HG03139 (cell line): Measurements from ENCODE around the gene NUDT4.
"Not testable (repeated sequence)": the region's sequence is repeated elsewhere in the genome, so short reads cannot be mapped to it uniquely, and the experiment has no call there.

Source experiments
- ATAC-seq: cut with Tn5 transposase; IDR thresholded peaks from one replicate; pipeline ENCODE4 v1.9.1; 2021; ENCODE audit not compliant: unreplicated experiment

Gene NUDT4

DNA sequence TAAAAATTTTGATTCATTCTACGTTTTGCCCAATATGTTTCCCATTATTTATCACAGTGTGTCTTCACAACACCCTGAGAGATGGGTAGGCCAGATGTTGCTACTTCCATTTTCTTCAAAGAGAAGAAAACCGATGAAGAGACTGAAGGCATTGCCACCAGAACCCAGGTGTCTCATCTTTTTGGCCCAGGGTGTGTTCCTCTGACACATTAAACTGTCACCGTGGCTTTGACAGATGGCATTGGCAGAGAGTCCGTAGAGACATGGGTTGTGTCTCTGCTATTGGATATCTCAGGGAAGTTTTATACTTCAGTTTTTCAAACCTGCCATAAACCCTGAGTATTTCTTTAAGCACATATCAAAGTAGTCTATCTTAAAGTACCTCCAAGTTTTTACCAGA lies 11.3 kb upstream of the NUDT4 start:
- no peak for ATAC-seq

DNA sequence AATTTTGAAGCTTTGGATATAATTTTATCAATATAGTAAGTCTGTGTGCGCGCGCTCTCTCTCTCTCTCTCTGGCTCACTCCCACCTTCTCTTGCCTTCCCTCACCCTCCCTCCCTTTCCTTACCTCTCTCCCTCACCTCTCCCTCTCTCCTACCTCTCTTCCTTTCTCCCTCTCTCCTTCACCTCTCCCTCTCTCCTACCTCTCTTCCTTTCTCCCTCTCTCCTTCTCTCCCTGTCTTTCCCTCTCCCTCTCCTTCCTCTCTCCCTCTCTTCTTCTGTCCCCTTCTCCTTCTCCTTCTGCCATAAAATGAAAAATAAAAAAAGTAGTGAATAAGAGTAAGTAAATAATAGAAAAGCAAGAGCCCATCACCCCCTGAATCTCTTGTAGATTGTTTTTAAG lies 9.0 kb upstream of the NUDT4 start:
- no peak for ATAC-seq

DNA sequence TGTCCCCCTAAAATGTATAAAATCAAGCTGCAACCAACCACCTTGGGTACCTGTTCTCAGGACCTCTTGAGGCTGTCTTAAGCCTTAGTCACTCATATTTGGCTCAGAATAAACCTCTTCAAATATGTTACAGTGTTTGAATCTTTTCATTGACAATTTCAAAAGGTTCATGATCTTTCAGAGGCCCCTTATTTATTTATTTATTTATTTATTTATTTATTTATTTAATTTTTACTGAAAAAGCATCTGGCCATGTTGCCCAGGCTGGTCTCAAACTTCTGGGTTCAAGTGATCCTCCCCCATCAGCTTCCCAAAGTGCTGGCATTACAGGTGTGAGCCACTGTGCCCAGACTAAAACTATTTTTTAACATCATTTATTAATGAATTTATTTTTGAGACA lies 8.2 kb upstream of the NUDT4 start:
- no peak for ATAC-seq

DNA sequence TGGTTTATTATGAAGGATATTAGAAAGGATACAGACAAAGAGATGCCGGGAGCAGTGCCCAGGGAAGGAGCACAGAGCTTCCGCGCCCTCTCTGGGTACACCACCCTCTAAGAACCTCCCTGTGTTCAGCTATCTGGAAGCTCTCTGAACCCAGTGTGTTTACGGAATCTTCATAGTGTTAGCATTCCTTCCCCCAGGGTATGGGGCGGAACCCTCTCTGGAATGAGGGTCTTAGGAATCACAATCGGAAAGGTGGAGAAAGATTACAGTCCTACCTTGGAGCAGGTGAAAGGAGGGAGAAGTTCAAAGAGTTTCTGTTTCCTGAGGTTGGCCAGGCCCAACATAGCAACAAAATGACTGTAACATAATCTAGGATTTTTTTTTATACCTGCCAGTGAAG lies 6.8 kb upstream of the NUDT4 start:
- no peak for ATAC-seq

DNA sequence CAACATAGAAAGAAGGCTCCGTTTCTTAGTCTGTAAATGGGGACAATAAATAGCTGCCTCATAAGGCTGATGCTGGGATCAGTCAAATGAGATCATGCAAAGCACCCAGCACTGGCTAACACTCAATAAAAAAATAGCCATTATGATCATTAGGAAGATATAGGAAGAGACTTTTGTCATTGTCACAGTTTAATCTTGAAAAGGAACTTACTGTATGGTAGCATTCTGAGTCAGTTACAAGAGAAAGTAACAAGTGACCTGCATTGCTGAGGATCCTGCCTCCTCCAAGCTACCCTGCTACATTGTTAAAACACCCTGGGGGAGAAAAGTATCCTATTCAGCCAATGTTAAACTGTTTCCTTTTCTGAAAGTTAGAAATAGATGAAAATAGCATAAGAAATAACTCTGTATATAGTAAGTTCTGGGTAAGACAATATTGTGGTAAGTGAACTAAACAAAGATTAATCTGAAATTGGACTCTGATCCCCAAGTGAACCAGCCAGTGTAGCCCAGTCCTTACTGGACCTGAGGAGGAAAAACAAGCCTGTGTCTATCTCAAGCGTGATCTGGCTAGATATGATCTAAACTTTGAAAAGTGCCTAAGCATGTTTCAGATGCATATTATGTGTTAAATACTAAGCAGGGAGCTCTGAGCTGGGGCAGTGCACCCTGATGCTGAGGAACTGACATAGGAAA lies 3.6 kb upstream of the NUDT4 start:
- no peak for ATAC-seq

DNA sequence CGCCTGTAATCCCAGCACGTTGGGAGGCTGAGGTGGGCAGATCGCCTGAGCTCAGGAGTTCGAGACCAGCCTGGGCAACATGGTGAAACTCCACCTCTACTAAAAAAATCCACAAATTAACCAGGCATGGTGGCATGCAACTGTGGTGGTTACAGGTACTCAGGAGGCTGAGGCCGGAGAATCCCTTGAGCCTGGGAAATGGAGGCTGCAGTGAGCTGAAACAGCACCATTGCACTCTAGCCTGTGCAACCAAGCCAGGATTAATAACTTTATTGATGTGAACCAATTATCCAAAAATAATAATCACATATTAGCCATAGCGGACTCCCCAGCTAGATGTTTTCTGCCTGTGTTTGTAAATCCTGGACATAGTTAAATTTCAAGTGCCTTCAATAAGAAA lies 1.8 kb upstream of the NUDT4 start:
- ATAC-seq: no peak

DNA sequence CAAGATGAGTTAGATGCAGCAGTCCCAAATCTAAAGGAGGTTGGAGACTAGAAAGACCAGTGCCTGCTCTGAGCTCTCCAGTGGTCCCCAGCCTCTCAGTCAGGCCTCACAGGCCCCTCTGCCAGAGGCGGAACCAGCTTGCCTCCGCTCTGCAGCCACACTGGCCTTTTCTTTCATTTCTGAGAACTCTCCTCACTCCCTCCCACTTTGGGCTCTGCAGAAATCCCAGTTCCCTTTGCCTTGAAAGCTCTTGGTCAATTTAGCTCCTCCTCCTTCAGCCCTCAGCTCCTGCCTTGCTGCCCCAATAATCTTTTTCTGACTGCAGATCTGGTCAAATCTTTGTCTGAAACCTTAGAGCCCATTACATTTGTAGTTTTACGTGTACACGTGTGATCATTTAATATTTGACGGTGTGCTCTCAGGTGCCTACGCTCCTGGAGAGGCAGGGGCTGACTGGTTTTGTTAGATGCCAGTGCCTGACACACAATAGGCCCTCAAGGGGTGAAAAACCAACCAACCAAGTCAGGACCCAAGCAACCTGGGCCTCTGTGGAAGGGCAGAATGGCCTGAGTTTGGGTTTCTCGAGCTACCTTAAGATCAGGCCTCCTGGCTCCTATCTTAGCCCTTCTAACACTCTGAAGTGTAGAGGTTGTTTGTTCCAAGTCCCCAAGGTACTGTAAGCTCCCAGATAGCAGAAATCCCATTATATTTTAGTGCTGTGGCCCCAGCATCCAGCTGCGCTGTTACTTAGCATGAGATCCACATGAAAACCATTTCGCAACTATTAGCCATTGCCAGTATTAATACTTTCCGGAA lies 1.1 kb upstream of the NUDT4 start:
- ATAC-seq: no peak

DNA sequence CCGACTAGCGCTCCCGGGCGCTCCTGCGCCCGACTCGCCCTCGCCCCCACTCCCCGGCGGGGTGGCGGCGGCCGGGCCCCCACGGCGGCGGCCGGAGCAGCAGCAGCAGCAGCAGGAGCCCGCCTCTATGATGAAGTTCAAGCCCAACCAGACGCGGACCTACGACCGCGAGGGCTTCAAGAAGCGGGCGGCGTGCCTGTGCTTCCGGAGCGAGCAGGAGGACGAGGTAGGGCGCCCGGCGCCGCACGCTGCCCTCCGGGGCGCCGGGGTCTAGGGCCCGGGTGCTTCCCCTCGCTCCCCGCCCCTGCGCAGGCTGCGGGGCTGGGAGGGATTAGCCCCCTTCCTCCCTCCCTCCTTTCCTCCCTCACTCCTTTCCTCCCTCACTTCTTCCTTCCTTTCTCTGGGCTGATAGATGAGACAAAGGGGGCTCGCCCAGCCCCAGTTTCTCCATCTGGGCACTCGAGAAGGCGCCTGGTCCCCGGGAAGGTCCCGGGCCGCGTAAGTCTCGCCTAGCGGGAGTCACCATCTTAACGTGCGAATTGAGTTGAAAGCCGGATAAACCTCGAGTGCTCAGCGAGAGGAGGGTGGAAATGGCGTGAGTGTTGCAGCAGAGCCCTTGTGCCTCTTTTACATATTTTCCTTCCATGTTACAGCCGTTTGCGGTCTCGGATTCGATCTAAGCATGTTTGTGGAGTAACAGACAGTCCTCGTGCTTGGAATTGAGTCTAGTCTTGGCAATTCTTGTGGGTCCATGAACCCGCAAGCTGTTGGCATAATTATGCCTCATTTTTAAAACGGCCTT lies 672 bp downstream of the NUDT4 start:
- ATAC-seq: peak; percentile 23

DNA sequence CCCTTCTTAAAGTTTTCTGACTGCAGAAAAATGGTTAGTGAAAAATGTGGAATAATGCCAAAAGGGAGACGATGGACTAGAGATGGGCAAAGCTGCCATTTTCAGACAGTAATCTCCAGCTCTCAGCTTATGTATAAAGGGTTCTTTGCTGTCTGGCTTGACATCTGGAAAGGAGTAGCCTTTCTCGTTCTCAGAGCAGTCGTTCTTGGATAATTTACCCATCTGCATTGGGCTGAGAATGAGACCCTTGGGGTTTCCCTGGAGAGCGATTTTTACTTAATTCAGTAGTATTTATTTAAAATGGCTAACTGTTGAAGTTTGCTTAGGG lies 1.2 kb downstream of the NUDT4 start:
- ATAC-seq: no peak

DNA sequence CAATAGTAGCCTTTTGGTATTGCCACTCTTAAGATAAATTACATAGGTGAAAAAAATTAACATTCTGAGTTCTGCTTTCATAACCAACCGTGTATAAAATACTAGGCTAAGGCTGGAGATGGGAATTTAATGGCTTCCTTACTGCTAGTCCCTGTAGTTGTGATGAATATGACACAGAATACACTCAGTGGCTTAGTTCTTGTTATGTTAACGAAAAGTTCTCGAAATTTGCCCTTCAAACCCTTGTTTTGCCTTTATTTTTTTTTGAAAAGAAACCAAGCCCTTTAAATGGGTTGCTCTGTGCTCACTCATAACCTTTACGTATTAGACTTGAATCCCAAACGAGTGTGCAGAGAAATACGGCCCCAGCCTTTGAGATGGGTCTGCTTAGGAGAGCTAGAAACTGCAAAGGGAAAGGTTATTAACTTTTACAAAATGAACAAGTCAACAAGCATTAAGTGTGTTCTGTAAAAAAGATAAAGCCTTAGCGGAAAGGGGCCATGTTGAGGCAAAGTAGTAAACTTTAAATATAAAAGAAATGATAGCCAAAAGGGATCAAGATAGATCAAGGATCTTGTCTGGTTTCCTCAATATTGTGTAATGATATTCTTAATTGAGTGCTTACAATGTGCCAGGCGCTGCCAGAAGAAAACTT lies 1.7 kb downstream of the NUDT4 start:
- no peak for ATAC-seq

DNA sequence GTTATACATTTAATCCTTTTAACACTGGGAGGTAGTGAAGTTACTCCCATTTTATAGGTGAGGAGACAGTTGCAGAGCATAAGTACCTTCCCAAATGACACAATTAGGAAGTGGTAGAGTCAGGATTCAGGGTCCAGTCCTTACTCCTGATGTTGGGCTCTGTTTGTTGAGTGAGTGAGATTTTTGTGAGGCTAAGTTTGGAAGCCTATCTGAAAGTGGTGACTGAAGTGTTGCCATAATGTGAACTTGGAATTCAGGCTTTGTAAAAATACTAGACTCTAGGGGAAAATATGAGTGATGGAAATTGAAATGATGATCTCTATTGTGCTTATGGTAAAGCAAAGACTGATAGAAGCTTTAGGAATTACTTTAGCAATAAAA lies 2.2 kb downstream of the NUDT4 start:
- no peak for ATAC-seq

DNA sequence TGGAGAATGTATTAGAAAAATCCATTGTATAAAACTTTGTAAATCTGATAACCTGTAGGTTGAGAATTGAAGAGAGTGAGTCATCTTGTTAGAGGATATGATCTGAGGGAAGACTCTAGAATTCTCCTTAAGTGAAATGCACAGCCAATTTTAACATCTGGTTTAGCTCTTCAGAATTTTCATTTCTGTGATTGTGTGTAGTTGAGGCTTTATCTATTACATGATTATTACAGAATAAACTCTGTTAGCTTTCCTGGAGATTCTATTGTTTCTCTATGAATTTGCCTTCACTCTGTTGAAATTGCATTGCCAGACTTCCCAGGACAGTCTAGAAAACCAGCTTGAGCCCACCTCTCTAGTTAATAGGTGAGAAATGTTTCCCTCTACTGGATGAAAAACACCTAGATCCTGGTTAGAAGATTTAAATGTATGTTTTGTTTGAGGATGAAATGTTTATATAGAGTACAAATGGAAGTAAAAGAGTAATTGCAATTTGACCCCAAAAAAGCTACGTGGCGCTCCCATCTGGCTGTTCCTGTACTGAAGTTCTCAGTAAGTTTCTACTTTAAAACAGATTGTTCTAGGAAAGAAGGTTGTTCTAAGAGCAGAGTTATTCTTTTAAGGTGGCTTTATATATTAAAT lies 2.9 kb downstream of the NUDT4 start:
- no peak for ATAC-seq

DNA sequence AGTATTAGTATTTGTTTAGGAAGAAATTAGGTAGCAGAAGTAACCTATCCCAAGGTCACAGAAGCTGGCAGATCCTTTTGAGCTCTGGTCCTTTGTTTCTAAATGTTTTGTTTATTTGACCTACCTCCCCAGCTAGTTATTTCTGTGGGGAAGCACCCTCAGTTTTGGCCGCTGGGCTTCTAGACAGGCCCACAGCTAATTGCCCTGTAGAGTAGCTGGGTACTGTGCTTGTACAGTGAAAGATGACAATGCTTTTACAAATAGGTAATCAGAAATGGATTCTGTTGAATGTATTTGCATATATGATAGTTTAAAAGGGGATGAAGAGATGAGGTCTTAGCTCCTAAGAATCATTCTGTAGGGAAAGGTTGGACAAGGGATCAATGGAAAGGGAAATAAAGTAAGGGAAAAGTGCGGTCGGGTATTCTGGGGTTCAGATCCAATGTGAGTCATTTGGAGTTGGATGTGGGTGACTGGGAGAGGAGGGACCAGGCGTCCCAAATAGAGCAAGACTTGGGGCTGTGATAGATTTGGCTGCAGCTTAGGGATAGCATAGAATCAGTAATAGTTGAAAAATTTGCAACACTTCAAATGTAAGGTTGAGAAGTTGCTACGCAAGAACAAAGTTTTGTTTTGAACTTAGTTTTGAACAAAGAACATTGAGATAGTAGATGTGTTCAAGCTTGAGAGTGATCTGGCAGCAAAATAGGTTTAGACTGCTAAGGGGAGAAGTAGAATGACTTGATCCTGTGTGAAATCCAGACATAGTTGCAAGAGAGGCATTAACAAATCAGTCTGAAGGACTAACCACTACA lies 3.6 kb downstream of the NUDT4 start:
- no peak for ATAC-seq

DNA sequence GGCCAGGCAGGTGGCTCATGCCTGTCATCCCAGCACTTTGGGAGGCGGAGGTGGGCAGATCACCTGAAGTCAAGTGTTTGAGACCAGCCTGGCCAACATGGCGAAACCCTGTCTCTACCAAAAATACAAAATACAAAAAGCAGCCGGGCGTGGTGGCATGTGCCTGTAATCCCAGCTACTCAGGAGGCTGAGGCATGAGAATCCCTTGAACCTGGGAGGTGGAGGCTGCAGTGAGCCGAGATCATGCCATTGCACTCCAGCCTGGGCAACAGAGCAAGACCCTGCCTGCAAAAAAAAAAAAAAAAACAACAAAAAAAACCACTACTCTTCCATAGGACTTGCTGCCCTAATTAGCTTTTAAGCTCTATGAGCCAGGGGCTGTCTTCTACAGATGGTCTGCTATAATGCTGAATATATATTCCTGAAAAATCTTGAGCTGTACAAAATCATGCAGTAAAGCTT lies 4.3 kb downstream of the NUDT4 start:
- not testable (repeated sequence) for ATAC-seq

DNA sequence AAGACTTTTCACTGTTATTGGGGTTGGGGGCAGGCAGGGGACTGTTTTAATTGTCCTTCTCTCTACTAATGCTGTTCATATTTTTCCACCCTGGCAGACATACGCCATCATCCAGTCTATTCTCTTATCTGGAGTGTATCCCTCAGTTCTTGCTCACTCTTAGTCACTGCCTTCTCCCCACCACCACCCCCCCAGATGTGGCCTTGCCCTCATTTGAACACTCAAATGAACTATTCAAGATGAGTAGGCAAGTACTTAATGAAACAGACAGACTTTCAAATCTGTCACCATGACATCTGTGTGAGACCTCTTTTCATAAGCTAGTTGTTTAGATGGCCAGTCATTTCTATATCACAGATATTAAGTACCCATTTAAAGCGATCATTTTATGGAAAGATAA lies 10.1 kb downstream of the NUDT4 start:
- ATAC-seq: no peak

DNA sequence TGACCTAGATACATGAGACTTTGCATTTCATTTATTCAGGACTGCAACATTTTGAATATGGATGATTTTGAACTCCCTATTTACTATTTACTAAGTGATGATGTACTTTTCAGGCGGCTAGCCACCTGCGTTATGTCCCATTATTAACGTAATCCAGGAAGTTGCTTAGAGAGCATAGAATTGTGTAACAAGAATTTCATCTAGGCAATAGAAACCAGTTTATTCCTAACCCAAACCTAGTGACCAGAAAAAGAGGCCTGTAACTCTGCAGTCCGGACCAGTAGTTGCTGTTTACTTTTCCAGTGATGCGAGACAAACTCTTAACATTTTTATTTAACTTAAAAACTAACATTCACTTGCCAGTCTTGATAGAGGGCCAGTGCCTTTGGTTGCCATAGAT lies 12.3 kb downstream of the NUDT4 start:
- ATAC-seq: no peak

DNA sequence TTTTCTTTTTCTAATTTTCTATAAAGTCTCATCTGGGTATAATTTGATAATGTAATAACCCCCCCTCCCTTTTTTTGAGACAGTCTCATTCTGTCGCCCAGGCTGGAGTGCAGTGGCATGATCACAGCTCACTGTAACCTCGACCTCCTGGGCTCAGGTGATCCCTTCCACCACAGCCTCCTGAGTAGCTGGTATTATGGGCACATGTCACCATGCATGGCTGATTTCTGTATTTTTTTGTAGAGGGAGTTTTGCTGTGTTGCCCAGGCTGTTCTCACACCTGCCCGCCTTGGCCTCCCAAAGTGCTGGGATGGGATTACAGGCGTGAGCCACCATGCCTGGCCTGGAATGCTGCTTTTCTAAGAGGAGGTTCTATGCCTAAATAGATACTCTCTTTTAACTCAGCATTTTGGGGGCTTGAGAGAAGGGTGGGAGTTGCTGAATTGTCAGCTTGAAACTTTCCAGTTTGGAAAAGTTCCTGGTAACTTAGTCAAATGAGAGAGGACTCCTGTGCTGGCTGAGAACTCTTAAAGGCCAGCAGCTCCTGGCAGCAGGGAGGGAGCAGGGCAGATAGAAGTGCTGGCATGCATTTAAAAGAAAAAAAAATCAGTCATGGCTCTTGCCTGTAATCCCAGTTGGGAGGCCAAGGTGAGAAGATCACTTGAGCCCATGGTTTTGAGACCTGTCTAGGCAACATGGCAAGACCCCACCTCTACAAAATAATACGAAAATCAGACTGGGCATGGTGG lies 13.0 kb downstream of the NUDT4 start:
- no peak for ATAC-seq

DNA sequence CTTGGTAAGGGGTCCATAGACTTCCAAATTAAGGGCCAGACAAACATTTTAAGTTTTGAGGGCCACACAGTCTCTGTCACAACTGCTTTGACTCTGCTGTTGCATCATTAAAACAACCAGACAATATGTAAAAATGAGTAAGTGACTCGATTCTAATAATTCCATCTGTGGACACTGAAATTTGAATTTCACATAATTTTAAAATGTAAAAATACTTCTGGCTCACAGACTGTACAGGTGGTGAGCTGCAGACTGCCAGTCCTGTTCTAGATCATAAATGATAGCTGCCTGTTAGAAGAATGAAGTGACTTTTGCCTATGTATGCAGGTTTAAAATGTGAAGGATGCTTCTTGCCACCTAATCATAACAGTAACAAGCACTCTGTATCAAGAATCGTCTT lies 15.7 kb downstream of the NUDT4 start:
- ATAC-seq: no peak

DNA sequence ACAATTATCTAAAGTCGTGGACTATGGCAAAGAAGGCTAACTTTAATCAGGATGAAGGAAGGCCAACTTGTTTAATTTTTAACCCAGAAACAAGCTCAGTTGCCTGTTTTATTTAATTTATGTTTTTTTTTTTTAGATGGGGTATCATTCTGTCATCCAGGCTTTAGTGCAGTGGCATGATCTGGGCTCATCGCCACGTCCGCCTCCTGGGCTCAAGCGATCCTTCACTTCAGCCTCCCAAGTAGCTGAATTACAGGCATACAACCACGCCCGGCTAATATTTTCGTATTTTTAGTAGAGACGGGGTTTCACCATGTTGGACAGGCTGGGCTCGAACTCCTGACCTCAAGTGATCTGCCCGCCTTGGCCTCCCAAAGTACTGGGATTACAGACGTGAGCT lies 19.7 kb downstream of the NUDT4 start:
- ATAC-seq: no peak
